Measurements from ENCODE around the gene PLEKHM3.

PLEKHM3 gene

DNA sequence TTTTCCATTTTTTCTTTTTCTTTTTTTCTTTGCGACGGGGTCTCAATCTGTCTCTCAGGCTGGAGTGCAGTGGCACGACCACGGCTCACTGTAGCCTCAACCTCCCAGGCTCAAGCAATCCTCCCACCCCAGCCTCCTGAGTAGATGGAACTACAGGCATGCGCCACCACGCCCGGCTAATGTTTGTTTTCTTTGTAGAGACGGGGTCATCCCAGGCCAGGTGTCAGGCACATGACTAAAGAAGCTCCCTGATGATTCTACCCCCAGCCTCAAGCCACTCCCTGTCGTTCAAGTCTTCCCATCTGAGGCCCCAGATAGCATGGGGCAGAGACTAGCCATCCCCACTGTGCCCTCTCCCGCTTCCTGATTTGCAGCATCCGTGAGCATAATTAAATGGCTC is 245.8 kb downstream of the PLEKHM3 start:
- no peak for DNase-seq

DNA sequence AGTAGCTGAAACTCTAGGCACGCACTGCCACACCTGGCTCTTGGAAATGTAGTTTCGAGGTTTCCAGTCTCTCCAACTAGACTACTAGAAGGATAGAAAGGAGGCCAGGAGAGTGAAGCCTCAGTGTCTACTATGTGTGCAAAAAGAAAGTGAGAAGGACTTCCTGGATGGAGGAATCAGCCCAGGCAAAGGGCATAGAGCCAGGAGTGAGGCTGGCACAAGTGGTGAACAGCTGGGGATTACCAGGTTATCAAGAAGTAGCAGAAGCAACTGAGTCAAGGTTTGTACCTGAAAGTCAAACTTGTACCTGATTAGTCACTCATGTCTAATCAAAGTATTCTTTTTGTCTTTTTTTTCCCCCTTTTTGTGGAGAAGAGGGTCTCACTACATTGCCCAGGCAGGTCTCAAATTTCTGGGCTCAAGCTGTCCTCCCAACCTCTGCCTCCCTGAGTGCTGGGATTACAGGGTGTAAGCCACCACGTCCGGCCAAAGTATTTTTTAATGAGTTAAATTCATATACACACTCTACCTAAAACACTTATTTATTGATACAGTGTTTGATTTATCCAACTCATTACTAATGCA is 246.9 kb downstream of the PLEKHM3 start:
- no peak for DNase-seq

DNA sequence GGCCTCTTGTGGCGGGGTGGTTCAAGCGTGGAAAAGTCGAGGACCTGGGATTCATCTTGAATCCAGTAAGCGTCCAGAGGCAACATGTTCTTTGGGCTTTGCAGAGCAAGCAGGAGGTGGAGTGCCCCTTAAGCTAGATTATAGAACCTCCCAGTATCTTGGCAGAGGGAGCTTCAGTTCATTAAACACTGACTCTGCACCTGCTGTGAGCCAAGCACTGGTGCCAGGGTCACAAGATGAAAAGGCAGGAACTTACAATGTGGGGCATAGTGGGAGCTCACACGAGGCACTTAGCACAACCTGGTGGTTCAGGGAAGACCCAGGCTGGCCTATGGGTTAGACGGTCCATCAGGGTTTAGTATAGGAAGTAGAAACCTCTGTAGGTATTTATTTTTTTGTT is 248.2 kb downstream of the PLEKHM3 start:
- no peak for DNase-seq

DNA sequence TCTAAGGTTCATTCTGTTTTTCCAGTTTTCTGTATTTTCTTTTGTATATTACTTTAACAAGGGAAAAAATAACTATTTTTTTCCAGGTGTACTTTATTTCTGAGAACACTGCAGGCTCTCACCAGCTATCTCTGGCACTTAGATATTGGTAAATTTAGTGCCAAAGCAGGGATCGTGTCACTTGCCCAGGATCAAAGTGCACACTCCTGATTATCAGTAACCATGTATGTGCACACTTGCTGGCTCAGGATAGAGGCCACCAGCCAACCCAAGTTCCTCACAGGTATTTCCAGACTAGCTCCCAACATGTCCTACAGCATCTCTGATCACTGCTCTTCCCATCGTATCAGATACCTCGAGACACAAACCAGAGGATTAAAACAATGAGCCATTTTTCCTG is 249.9 kb downstream of the PLEKHM3 start:
- no peak for DNase-seq

DNA sequence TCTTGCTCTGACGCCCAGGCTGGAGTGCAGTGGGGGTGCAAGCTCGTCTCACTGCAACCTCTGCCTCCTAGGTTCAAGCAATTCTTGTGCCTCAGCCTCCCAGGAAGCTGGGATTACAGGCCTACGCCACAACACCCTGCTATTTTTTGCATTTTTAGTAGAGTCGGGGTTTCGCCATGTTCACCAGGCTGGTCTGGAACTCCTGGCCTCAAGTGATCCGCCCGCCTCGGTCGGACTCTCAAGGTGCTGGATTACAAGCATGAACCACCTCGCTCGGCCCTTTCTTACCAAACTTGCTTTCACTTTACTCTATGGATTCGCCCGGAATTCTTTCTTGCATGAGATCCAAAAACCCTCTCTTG is 252.5 kb downstream of the PLEKHM3 start:
- no peak for DNase-seq

DNA sequence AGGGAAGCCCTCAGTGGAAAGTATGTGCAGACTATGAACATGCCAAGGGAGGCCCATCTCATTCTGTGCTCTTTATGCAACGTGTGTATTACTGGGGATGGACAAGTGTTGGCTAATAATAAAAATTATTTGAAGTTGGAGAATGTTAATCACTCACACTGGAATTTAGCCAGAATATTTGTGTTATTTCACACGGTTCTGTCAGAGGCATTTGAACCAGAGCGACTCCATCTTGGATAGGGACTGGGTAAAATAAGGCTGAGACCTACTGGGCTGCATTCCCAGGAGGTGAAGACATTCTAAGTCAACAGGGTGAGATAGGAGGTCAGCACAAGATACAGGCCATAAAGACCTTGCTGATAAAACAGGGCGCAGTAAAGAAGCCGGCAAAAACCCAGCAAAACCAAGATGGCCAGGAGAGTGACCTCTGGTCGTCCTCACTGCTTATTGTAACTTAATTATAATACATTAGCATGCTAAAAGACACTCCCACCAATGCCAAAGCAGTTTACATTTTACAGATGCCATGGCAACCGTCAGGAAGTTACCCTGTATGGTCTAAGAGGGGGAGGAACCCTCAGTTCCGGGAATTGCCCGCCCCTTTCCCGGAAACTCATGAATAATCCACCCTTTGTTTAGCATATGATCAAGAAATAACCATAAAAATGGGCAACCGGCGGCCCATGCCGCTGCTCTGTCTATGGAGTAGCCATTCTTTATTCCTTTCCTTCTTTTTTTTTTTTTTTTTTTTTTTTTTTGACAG is 253.1 kb downstream of the PLEKHM3 start:
- DNase-seq: no peak

DNA sequence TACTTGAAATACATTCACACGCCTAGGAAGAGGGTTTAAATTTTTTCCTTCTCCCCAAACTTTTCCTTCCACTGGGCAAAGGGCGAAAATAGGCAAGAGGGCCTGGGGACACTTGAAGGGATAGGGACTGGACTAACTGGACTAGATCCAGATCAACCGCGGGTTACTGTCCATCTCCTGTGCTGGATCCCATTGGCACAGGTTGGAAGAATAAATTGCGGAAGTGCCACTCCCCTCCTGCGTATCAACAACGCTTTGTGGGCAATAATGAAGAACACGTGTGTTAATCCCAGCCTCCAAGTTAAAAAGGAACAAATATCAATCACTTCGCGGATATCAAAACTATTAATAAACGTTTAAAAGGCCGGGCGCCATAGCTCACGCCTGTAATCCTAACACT is 253.9 kb downstream of the PLEKHM3 start:
- DNase-seq: no peak

All from KG1 (cell line).